Transverse colon (tissue), 4 donors: Measurements from ENCODE around the gene KCNE1.
"Not testable (repeated sequence)": the region's sequence is repeated elsewhere in the genome, so short reads cannot be mapped to it uniquely, and the experiment has no call there.

Experiments used
- EP300 ChIP-seq: sonication (generic); formaldehyde crosslinking; IDR thresholded peaks from one replicate; pipeline ENCODE4 v1.6.1; 2017; ENCODE audit warnings: antibody characterized with exemption, low read depth
- POLR2AphosphoS5 ChIP-seq, 3 donors: sonication (generic); formaldehyde crosslinking; IDR thresholded peaks; one replicate each; pipeline ENCODE4 v1.6.1; 2016; ENCODE audit warnings: antibody characterized with exemption in 3 of 3
- TF ChIP-seq, protein P1 (sequence below), 5 experiments: fragments of 200-600 bp in 3 of 5; fragments of 450-650 bp in 2 of 5; sonication (generic) in 3 of 5; IDR thresholded peaks; 1 replicate in 2 of 5; 2 replicates in 3 of 5; pipeline ENCODE4 v1.5.1; 2016 to 2017; ENCODE audit warnings: antibody characterized with exemption in 5 of 5, inconsistent platforms in 3 of 5, mild to moderate bottlenecking in 2 of 5, moderate library complexity in 1 of 5

DNA sequence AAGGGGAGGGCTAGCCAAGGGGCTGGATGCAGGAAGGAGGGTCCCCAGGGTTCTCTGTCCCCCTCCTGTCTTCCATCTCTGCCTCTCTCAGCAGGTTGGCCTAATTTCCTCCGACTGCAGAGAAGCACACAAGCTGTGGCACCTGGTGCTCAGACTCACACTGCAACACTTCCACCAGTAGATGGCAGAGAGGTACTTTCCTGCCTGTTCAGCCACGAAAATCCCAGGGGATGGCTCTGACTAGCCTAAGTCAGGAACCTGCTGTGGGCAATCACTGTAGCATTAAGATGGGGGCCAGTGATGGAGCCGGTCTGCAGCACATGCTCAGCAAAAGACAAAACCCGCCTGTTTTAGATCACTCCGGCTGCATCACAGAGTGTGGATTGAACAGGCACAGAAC, 82.3 kb downstream of the KCNE1 start:
- TF ChIP-seq, protein P1, sequence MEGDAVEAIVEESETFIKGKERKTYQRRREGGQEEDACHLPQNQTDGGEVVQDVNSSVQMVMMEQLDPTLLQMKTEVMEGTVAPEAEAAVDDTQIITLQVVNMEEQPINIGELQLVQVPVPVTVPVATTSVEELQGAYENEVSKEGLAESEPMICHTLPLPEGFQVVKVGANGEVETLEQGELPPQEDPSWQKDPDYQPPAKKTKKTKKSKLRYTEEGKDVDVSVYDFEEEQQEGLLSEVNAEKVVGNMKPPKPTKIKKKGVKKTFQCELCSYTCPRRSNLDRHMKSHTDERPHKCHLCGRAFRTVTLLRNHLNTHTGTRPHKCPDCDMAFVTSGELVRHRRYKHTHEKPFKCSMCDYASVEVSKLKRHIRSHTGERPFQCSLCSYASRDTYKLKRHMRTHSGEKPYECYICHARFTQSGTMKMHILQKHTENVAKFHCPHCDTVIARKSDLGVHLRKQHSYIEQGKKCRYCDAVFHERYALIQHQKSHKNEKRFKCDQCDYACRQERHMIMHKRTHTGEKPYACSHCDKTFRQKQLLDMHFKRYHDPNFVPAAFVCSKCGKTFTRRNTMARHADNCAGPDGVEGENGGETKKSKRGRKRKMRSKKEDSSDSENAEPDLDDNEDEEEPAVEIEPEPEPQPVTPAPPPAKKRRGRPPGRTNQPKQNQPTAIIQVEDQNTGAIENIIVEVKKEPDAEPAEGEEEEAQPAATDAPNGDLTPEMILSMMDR (IDR thresholded peaks at IDR 0.05): not testable (repeated sequence)
- TF ChIP-seq EP300; POLR2AphosphoS5 (IDR thresholded peaks at IDR 0.05): not testable (repeated sequence)
